ACHN (cell line): ENCODE results near the gene SSBP4.
A peak's percentile ranks its signal among the peaks of the same experiment; 100 is the strongest.

Experiments
- DNase-seq: peaks from one replicate; pipeline ENCODE4 v3.0.0-alpha.2; 2015
- in situ Hi-C: cut with HindIII; loops from 2 replicates; pipeline ENCODE4 v1.10.0; 2017; ENCODE audit warnings: low sequenced_read_pairs, low pct_ligation_motif_present, low pct_unique_long_range_greater_than_20kb

Gene SSBP4

DNA sequence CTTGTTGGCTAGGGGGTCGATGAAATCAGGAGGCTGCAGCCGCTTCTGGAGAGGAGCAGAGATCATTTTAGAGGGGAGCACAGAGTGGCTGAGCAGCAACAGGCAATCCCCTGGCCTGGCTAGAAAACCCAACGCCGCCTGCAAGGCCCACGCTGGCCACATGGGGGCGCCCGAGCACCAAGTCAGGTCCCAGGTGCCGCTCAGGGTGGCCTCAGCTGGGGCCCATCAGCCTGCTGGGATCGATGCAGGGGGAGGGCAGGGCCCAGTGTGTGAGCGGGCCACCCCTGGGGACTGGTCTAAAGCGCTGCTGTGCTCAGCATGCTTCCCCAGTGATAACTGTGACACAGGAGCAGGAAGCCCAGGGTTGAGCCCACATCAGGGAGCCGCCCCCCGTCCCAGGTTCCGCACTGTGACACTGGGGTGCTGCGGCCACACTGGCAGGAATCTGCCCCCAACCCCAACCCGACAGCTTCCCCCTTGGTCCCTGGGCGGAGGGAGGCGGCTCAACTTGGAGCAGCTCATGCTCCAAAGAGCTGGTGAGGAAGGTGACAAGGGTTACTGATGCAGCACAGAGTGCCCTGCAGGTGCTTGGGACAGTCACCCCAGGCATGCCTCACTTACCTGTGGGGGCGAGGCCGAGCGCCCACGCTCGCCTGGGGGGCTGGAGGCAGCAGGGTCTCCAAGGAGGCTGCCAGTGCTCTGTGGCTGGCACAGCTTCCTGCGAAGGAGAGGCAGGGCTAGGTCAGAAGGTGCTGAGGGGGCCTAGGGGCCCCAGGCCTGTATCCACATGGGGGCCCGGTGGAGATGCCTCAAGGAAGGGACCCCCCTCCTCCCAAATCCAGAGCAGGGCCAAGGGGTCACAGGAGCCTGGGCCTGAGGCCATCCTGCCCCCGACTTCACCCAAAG, 32.0 kb downstream of the SSBP4 start:
- in situ Hi-C loops: no loop called here
- peak; percentile 64 for DNase-seq

GRCh38 chr19:18452386-18452785, 33.2 kb downstream of the SSBP4 start:
- DNase-seq: no peak
- in situ Hi-C loops: no loop called here

DNA sequence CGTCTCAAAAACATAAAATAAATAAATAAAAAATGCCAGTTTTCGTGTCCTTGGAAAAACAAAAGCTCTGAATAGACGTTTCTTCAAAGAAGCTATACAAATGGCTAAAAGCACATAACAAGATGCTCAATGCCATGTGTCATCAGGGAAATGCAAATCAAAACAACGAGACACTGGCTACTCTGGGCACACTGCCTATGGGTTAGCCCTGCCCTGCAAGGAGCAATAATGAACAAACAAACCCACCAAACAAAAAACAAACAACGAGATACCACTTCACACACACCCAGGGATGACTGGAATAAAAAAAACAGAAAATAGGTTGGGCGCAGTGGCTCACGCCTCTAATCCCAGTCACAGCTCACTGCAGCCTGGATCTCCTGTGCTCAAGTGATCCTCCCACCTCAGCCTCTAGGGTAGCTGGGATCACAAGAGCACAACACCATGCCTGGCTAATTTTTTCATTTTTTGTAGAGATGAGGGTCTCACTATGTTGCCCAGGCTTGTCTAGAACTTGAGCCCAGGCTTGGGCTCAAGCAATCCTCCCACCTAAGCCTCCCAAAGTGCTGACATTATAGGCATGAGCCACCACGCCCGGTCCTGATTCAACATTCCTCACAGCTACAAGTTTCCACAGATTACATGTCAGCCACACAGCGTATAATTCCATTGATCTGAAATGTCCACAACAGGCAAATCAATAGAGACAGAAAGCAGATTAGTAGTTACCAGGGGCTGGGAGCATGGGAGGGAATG, 34.2 kb downstream of the SSBP4 start:
- no peak for DNase-seq
- in situ Hi-C loops: no loop called here

DNA sequence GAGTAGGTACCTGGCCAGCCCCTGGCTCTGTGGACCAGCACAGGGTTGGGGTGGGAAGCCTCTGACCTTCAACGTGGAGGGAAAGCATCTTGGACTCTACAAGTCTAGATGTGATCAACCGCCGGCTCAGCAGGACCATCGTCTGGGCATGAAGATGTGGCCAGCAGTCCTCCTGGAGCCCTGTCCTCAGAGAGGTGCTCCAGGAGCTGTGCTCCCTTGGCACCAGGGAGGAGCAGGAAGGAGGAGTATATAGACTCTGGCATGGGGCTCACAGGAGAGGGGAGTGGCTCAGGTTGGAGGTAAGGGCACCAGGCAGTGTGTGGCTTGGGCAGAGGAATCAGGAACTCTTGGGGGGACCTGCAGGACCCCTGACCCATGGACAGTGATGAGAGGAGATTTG, 37.1 kb downstream of the SSBP4 start:
- in situ Hi-C loops: no loop called here
- DNase-seq: no peak

DNA sequence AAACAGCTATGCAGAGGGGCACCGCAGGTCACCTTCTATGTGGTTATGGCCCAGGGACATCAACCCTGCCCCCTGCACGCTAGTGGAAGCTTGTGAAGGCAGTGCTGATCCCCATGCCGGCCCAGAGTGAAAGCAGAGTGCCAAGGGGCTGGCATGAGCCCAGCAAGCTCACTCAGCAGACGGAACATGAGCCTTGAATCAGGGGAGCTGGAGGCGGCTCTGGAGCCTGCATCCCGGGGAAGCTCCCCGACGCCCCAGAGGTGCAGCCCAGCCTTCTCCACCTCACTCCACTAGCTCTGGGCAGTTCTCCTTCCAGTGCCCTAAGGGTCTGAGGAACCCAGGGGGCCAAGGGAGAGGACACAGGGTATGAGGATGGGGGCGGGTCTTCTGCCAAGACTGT, 37.8 kb downstream of the SSBP4 start:
- no peak for DNase-seq
- in situ Hi-C loops: no loop called here

- no peak for DNase-seq
- in situ Hi-C loops: no loop called here
Measured at GRCh38 chr19:18457483-18458331, 38.5 kb downstream of the SSBP4 start.

DNA sequence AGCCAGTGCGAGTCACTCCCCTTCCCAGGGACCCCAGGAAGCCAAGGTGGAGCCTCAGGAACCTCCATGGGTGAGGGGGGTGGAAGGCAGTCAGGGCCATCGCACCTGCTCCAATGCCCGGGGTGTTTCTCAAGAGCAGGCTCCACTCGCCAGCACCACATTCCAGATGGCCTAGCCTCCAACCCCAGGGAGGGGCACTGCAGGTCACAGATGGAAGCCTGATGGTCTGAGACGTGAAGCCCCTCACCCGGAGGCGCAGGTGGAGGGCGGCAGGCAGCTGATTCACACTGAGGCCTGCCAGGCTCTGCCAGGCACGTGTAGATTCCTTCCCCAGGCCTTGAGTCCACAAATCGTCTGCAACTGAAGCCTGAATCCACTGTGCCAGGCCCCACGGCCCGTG, 41.7 kb downstream of the SSBP4 start:
- no peak for DNase-seq
- in situ Hi-C loops: no loop called here

DNA sequence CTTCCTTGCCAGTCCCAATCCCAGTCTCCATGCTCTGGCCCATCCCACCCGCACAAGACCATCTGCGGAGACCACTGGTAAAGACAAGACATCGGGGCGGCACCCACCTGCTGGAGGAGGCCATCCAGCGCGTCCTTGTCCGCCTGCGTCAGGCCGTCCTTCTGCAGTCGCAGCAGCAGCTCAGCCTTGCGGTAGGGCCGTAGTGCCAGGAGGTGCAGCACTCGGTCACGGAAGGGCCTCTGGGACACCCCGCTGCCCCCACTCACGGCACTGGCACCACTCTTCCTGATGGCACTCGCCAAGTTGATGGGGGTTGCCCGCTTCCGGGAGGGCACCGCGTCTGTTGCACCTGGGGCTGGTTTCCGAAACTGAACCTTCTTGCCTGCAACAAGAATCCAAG, 42.3 kb downstream of the SSBP4 start:
- in situ Hi-C loops: no loop called here
- no peak for DNase-seq

- in situ Hi-C loops: no loop called here
Measured at GRCh38 chr19:18464646-18465045, 45.4 kb downstream of the SSBP4 start.

GRCh38 chr19:18465214-18465963, 46.2 kb downstream of the SSBP4 start:
- in situ Hi-C loops: no loop called here
- DNase-seq: no peak

More at GRCh38 chr19:18464646-18465045, 45.4 kb downstream of the SSBP4 start:
- DNase-seq: no peak

- in situ Hi-C loops: no loop called here
- DNase-seq: no peak
Measured at GRCh38 chr19:18465964-18466339, 46.8 kb downstream of the SSBP4 start.

DNA sequence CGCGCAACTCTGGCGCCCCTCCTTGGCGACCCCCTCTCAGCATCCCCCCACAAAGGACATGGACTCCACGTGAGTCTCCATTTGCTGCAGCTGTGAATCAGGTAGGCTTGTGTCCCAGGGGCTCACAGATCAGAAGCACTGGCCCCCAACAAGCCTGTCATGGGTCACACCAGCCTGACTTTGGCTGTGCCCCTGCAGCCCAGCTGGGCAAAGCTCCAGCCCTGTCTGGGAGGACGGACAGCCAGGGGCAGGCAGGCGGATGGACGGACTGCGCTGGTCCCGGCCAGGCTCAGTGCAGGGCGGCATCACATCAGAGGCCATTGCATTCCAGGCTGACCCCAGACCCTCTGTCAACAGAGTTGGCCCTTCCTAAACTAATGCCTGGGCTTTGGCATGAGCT, 47.2 kb downstream of the SSBP4 start:
- no peak for DNase-seq
- in situ Hi-C loops: no loop called here

GRCh38 chr19:18467978-18468377, 48.8 kb downstream of the SSBP4 start:
- in situ Hi-C loops: no loop called here
- DNase-seq: no peak

GRCh38 chr19:18468517-18468916, 49.3 kb downstream of the SSBP4 start:
- peak; percentile 28 for DNase-seq
- in situ Hi-C loops: no loop called here

DNA sequence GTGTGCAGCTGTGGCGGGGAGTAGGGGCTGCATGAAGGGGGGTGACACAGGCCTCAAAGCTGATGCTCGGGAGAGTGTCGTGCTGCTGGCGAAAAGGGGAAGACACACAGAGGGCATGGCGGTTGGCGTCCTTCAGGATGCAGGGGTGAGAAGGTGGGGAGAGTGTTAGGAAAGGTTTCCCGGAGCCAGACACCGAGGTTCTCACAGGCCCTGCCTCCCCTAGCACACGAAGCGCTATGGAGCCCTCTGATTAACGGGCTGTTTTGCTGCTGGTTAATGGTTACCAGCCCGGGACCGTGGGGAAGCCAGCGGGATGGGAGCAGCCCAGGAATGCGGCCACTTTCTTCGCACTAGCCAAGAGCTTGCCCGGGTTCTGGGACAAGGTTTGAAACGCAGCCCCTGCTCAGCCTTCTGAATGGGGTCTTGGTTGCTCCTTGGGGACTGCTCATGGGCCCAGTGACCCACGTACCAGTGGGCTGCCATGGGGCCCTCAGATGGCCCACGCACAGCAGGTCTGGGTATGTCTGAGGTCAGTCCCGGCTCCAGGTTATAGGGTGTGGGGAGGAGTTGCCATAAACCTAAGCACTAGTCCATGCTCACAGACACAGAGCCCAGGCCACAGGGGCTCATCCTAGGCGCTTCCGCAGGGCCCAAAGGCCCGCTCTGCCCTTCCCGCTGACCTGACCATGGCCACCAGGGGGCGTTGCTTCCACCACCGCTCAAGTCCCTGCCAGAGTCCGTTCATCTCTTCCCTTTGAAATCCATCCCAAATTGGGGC, 50.1 kb downstream of the SSBP4 start:
- in situ Hi-C loops: no loop called here

GRCh38 chr19:18470787-18471186, 51.6 kb downstream of the SSBP4 start:
- in situ Hi-C loops: no loop called here
- DNase-seq: no peak

More for the DNA sequence above, 50.1 kb downstream of the SSBP4 start:
- peak; percentile 87 for DNase-seq

DNA sequence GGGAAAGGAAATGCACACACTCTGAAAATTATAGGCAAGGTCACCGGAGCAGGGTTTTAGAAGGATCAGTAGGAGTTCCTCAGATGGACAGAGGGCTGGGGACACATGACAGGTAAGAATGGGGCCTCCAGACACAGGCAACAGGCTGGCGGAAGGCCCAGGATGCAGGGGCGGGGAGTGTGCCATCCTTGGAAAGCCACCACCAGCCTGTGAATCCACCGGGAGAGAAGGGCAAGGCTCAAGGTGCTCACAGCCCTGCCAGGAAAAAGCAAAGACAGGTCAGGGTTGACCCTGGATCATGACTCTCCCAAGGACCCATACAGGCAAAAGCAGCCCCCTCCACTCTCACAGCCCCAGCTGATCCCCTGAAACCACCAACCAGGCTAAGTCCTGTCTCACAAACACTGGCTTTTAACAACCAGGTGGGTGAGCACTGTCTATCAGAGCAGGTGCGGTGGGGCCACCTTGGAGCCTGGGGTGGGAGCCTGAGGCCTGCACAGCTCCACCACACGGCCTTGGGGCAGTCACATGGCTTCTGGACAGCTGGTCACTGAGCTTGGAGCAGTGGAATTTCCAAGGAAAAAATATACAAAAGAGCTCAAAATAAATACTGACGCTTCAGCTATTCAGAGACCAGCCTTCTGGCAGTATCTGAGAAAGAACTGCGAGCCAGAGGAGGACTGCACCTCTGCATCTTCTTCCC, 54.0 kb downstream of the SSBP4 start:
- no peak for DNase-seq
- in situ Hi-C loops: no loop called here
